SK-N-MC (cell line): ENCODE data around the gene PDCD4.

ENCODE experiments used
- EZH2 ChIP-seq: fragments of 200-600 bp; sonication (generic); IDR thresholded peaks from one replicate; pipeline ENCODE4 v1.6.1; 2017; ENCODE audit warnings: antibody characterized with exemption
- FOXP2 ChIP-seq: optimal IDR thresholded peaks from 2 replicates; pipeline ENCODE3; 2011; ENCODE audit warnings: mild to moderate bottlenecking, moderate library complexity; ENCODE audit not compliant: insufficient read depth; ENCODE audit errors: extremely low read length, control extremely low read depth
- POLR2AphosphoS5 ChIP-seq: IDR thresholded peaks from 2 replicates; pipeline ENCODE4 v1.6.1; 2012; ENCODE audit warnings: mild to moderate bottlenecking, low read depth, low read length, borderline replicate concordance

DNA sequence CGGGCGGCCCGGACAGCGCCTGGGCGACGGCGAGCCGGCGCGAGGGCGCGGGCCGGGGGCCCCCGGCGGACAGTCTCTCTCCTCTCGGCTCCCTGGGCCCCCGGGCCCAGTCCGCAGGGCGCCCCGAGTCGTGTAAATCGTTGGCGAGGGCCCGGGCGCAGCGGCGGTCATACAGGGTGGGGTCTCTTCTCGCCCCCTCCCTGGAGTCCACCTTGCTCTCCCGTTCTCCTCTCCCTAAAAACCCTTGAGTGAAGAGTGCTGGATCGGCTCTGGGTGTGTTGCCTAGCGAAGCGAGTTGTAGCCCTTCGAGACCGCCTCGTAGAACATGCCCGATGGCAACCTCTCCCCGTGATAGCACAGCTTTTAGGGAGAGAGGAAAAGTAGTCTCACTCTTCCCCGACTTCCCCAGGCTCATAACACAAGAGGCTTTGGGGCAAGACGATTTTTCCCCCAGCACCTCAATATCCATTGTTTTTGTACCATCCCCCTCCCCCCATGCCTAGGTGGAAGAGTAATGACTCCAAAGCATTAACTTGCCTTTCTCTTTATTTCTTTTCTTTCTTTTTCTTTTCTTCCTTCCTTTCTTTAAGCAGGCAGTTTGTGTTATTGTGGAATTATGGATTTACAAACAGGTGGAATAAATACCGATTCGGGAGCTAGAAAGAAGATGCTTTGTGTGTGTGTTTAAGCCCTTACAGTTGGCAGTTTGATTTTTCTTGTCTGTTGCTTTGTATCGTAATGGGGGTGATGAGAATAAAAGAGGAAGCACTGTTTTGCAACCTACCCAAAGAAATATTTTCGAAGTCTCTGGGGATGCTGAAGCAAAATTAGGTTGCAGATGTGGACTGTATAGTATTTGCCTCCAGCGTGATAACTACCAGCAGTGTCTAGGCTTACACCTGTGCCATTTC is 48.5 kb downstream of the PDCD4 start:
- TF ChIP-seq POLR2AphosphoS5 (no peak), EZH2 (no peak), FOXP2 (no peak)
